ENCODE measurements around the gene EP400.
A peak's percentile ranks its signal among the peaks of the same experiment; 100 is the strongest.

EP400 gene

GRCh38 chr12:131949431-131950181, at the start of gene EP400 (continued):
- TF ChIP-seq BCL11B (tag by site-specific recombination; IDR thresholded peaks at IDR 0.05; ENCODE audit: low read depth) (no peak), PRDM10 (tag by site-specific recombination; IDR thresholded peaks at IDR 0.05) (0 out of 2 replicates have a peak, but pooled peaks have one; percentile 9), ZNF558 (tag by site-specific recombination; IDR thresholded peaks at IDR 0.05) (no peak), ZSCAN4 (tag by site-specific recombination; IDR thresholded peaks at IDR 0.05) (no peak)

- TF ChIP-seq ZNF335 (tag by site-specific recombination; conservative IDR thresholded peaks at IDR 0.05) (no peak), PRDM2 (tag by site-specific recombination; IDR thresholded peaks at IDR 0.05; ENCODE audit: borderline replicate concordance) (no peak), GLIS1 (tag by site-specific recombination; IDR thresholded peaks at IDR 0.05) (peak; percentile 79), AEBP2 (tag by site-specific recombination; IDR thresholded peaks at IDR 0.05; ENCODE audit: borderline replicate concordance) (no peak), GLIS2 (tag by site-specific recombination; IDR thresholded peaks at IDR 0.05) (peak; percentile 51; the same call in 1 of the 2 replicates), ZNF394 (tag by site-specific recombination; IDR thresholded peaks at IDR 0.05; ENCODE audit: borderline replicate concordance) (peak; percentile 82; the same call in 1 of the 2 replicates), ZIC2 (tag by site-specific recombination; IDR thresholded peaks at IDR 0.05) (peak; percentile 96), ZNF140 (tag by site-specific recombination; IDR thresholded peaks at IDR 0.05) (no peak)
- Histone ChIP-seq H3K9me3 (ENCODE audit: control insufficient read depth, insufficient read depth, low read depth, low read length) (no peaks in the 10 kb centered on the region), H3K4me3 (ENCODE audit: low read depth, low read length) (no peak overlapping the region), H3K4me1 (ENCODE audit: control insufficient read depth, insufficient read depth, low read length) (peaks cover under 1% of the 10 kb centered on the region; the same call in 1 of the 2 replicates), H3K27ac (ENCODE audit: extremely low read depth, low read depth, low read length) (no peak overlapping the region), H3K36me3 (ENCODE audit: control insufficient read depth in 2 of 2, insufficient read depth in 1 of 2, low read length in 2 of 2) (peaks cover 6 to 44% of the 10 kb centered on the region in 2 experiments; a peak in 2 of 3 replicates)
- POLR2A ChIA-PET: interaction anchor here (0.6 to 2.4 kb wide), 3 partner anchors 11 to 407 kb away, joined by 3 to 8 read pairs (median 4); no protein-coding TSS in a partner anchor
- CTCF ChIA-PET: no interaction called here
Observed at GRCh38 chr12:131900397-131900796, 49.3 kb upstream of the EP400 start.
